NCI-H2029 treated with DMSO at 0.1 percent for 48 hours (cell line): ENCODE data around the gene SLC47A1.

Experiments
- DNase-seq: peaks from one replicate; lab custom pipeline; 2025; lab: John Stamatoyannopoulos, UW

SLC47A1 gene

GRCh38 chr17:19610311-19610710 lies 76.7 kb downstream of the SLC47A1 start:
- DNase-seq, result no peak

- no peak for DNase-seq
Measured at GRCh38 chr17:19610879-19611278, 77.2 kb downstream of the SLC47A1 start.

GRCh38 chr17:19613979-19614378 lies 80.3 kb downstream of the SLC47A1 start:
- DNase-seq, result no peak

- no peak for DNase-seq
Measured at GRCh38 chr17:19614900-19615299, 81.2 kb downstream of the SLC47A1 start.

GRCh38 chr17:19618015-19618414 lies 84.4 kb downstream of the SLC47A1 start:
- no peak for DNase-seq

GRCh38 chr17:19619705-19620325 lies 86.2 kb downstream of the SLC47A1 start:
- no peak for DNase-seq

GRCh38 chr17:19621697-19622096 lies 88.0 kb downstream of the SLC47A1 start:
- no peak for DNase-seq

- DNase-seq, result no peak
Measured at GRCh38 chr17:19626079-19626478, 92.4 kb downstream of the SLC47A1 start.
